ENCODE measurements around the gene PSAPL1. TPM values are rescaled to one million over a fixed set of nuclear protein-coding genes. Genes with fewer than 3 reads are reported as not detected.

The PSAPL1 gene
- total RNA-seq, 3 donors from 2014 or later, result 0.15 TPM; not detected in 2

DNA sequence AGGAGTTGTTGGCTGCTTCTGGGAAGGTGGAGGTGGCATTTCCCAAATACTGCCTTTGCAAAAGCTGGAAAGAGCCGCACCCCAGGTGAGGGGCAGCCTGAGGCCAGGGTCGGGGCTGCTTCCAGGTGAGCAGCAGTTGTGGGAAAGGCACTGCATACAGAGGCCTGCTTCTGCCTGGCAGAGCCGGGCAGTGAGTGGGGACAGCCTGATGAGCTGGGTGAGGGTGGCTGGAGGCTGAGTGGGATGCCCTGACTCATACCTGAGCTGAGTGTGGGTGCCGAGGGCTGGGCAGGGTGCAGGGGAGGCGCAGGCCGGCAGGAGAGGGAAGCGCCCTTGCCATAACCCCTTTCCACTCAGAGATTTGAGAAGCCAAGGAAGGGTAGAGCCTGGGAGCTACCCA lies 6.5 kb upstream of the PSAPL1 start:
- Histone ChIP-seq H3K4me3 (no peak overlapping the region), H3K36me3 (no peaks in the 10 kb centered on the region), H3K9me3 (peaks cover 0 to 8% of the 10 kb centered on the region in 2 donors), H3K27ac (no peak overlapping the region), H3K27me3 (peaks cover 0 to 9% of the 10 kb centered on the region in 2 donors), H3K4me1 (no peaks in the 10 kb centered on the region)
- intact Hi-C loops (cut with DNase I; ENCODE audit: low total_unique reads), result no loop called here
- no peak for DNase-seq (ENCODE audit: low spot score in 2 of 2)
- TF ChIP-seq, protein P1, sequence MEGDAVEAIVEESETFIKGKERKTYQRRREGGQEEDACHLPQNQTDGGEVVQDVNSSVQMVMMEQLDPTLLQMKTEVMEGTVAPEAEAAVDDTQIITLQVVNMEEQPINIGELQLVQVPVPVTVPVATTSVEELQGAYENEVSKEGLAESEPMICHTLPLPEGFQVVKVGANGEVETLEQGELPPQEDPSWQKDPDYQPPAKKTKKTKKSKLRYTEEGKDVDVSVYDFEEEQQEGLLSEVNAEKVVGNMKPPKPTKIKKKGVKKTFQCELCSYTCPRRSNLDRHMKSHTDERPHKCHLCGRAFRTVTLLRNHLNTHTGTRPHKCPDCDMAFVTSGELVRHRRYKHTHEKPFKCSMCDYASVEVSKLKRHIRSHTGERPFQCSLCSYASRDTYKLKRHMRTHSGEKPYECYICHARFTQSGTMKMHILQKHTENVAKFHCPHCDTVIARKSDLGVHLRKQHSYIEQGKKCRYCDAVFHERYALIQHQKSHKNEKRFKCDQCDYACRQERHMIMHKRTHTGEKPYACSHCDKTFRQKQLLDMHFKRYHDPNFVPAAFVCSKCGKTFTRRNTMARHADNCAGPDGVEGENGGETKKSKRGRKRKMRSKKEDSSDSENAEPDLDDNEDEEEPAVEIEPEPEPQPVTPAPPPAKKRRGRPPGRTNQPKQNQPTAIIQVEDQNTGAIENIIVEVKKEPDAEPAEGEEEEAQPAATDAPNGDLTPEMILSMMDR (IDR thresholded peaks at IDR 0.05), result no peak

DNA sequence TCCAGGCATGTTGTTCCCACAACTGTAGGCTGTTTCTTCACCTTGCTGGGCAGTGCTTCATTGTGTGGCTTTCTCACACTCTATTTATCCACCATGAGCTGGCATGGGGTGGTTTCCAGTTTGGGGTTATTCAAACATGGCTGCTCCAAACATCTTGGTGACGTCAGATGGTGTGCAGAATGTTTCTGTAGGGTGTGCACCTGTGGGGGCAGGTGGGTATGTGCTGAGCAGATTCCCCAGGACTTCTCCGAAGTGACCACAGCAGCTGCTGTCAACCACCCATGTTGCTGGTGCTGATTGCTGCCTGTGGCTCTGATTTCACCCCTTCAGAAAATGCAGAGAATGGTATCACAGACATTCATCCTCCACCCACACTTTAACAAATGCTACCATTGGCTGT lies 5.0 kb upstream of the PSAPL1 start:
- no peaks in the 10 kb centered on the region for H3K4me1 ChIP-seq
- no peak overlapping the region for H3K4me3 ChIP-seq
- peaks cover 0 to 8% of the 10 kb centered on the region in 2 donors for H3K9me3 ChIP-seq
- no peak overlapping the region for H3K27ac ChIP-seq
- intact Hi-C loops (cut with DNase I; ENCODE audit: low total_unique reads), result no loop called here
- H3K36me3 ChIP-seq, result no peaks in the 10 kb centered on the region
- no peak for DNase-seq (ENCODE audit: low spot score in 2 of 2)
- H3K27me3 ChIP-seq, result peaks cover 0 to 6% of the 10 kb centered on the region in 2 donors
- TF ChIP-seq POLR2A (IDR thresholded peaks at IDR 0.05), result no peak
- TF ChIP-seq, protein P1 (IDR thresholded peaks at IDR 0.05), result no peak
- no peak for TF ChIP-seq POLR2AphosphoS5 (IDR thresholded peaks at IDR 0.05)

DNA sequence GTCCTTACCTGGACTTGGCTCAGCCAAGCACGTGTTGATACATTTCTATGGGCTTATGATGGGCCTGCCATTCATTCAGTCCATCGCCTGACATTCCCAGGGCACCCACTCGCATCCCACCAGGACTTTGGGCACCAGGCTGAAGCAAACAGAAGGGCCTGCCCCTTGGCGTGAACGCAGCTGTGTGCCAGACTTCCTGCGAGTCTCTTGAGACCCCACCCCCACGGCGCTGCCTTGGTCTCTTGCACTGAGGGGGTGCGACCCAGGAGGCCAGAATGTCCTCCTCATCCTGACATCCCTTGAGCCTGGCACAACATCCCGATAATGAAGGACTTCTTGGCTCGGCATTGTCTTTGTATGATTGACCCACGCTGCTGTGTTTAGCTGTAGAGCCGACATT lies 1.5 kb upstream of the PSAPL1 start:
- intact Hi-C loops (cut with DNase I; ENCODE audit: low total_unique reads), result no loop called here
- no peaks in the 10 kb centered on the region for H3K27me3 ChIP-seq
- DNase-seq (ENCODE audit: low spot score in 2 of 2), result no peak
- peaks cover 0 to 8% of the 10 kb centered on the region in 2 donors for H3K9me3 ChIP-seq
- TF ChIP-seq POLR2AphosphoS5 (IDR thresholded peaks at IDR 0.05) (no peak), POLR2A (IDR thresholded peaks at IDR 0.05) (no peak)
- TF ChIP-seq, protein P1 (IDR thresholded peaks at IDR 0.05), result no peak
- no peak overlapping the region for H3K4me3 ChIP-seq
- no peaks in the 10 kb centered on the region for H3K36me3 ChIP-seq
- H3K4me1 ChIP-seq, result no peaks in the 10 kb centered on the region
- H3K27ac ChIP-seq, result no peak overlapping the region

DNA sequence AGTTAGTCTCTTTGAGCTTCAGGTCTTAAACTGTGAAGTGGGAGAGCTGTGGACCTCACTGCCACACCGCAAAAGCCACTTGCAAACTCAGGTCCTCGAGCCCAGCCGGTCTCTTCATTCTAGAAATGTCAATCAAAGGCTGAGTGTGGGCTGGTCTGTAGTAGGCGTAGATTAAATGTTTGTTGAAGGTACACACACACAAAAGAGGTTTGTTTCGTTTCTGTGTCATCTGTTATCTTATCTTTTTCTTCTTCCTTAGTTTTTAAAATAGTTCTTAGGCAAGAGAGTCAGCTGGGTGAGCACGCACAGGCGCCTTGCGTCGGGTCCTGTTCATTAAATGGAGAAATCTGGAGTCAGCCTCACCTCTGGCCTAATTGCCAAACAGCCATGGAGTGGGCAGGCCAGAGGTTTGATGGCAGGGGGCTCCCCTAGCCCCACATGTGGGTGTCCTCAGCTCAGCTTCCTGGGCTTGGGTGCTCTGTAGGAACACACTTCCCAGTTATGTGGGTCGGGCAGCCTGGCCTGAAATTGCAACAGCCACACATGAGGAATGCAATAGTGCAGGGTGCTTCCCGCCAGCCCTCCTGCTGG lies 836 bp upstream of the PSAPL1 start:
- intact Hi-C loops (cut with DNase I; ENCODE audit: low total_unique reads), result loop anchor here (1.0 kb wide), 1 partner anchor 27 kb away; no protein-coding TSS in a partner anchor
- TF ChIP-seq POLR2A (IDR thresholded peaks at IDR 0.05), result no peak
- TF ChIP-seq POLR2AphosphoS5 (IDR thresholded peaks at IDR 0.05), result no peak
- TF ChIP-seq, protein P1 (IDR thresholded peaks at IDR 0.05), result no peak
- H3K4me1 ChIP-seq, result no peaks in the 10 kb centered on the region

DNA sequence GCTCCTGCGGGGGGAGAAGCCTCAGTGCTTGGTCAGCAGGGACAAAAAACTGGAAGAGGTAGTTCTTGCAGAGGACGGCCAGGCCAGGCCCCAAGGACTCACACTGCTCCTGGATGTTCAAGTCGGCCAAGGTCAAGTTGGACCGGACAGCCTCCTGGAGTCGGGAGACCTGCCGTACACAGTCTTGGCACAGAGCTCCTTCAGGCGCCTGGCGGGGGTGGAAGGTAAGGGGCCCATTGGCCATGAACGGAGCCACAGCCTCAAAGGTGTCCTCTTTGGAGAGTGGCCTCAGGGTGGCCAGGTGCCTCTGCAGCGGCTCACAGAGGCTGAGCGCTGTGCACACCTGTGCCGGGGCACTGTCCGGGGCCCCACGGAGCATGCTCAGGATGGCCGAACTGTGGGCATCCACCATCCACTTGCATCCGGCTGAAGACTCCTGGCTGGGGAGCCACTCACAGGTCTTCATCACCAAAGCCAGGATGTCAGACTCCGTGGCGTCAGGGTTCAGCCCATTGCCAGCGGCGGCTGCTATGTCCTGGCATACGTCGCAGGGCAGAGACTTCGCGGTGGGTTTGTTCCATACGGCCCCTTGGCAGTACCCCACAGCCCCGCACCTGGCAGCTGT lies 477 bp downstream of the PSAPL1 start:
- H3K27me3 ChIP-seq, result no peaks in the 10 kb centered on the region
- no peak for TF ChIP-seq POLR2A (IDR thresholded peaks at IDR 0.05)
- no peaks in the 10 kb centered on the region for H3K36me3 ChIP-seq
- peaks cover 0 to 3% of the 10 kb centered on the region in 2 donors for H3K9me3 ChIP-seq
- no peak for DNase-seq (ENCODE audit: low spot score in 2 of 2)
- no peak overlapping the region for H3K4me3 ChIP-seq
- intact Hi-C loops (cut with DNase I; ENCODE audit: low total_unique reads), result no loop called here
- H3K27ac ChIP-seq, result no peak overlapping the region
- H3K4me1 ChIP-seq, result no peaks in the 10 kb centered on the region

More for the DNA sequence above, 836 bp upstream of the PSAPL1 start:
- peaks cover 0 to 8% of the 10 kb centered on the region in 2 donors for H3K9me3 ChIP-seq
- no peak overlapping the region for H3K4me3 ChIP-seq
- no peaks in the 10 kb centered on the region for H3K36me3 ChIP-seq
- H3K27me3 ChIP-seq, result no peaks in the 10 kb centered on the region
- DNase-seq (ENCODE audit: low spot score in 2 of 2), result no peak
- no peak overlapping the region for H3K27ac ChIP-seq
